ENCODE measurements around the gene NECAB2. TPM values are rescaled to one million over a fixed set of nuclear protein-coding genes. Genes with fewer than 3 reads are reported as not detected.

NECAB2 gene
- total and polyA plus RNA-seq, 2 experiments from 2014 or later, result 1.2 TPM; not detected in 1

DNA sequence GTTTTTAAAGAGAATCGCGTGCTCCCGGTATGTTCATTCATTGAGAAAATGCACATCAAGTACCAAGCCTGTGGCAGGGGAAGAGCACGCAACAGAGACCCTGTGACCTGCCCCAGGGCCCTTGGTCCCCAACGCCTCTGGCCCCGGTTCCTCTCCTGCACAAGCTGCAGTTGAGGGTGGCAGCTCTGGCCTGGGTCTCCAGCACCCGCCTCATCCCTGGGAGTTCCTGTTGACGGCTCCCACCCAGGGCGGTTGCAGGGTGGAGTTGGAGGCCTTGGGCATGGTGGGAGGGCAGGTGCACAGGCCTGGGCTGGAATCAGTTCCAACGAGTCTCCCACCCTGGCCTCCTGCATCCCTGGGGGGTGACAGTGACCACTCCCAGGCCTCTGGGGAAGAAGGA is 5.0 kb downstream of the NECAB2 start:
- TF ChIP-seq EZH2phosphoT487 (IDR thresholded peaks at IDR 0.05; ENCODE audit: insufficient read depth, low read depth) (no peak), EZH2 (IDR thresholded peaks at IDR 0.05; ENCODE audit: insufficient read depth, poor library complexity, severe bottlenecking) (no peak)
- H3F3A ChIP-seq (ENCODE audit: insufficient read depth), result no peaks in the 10 kb centered on the region
- no peaks in the 10 kb centered on the region for H4K20me1 ChIP-seq (ENCODE audit: insufficient read depth)
- H3K27ac ChIP-seq, result no peak overlapping the region
- no peaks in the 10 kb centered on the region for H3K9me3 ChIP-seq (ENCODE audit: low read depth)
- no peak overlapping the region for H2AFZ ChIP-seq
- H3K9me2 ChIP-seq (ENCODE audit: insufficient read depth), result no peaks in the 10 kb centered on the region
- no peak overlapping the region for H3K9ac ChIP-seq
- no peaks in the 10 kb centered on the region for H3K4me1 ChIP-seq (ENCODE audit: insufficient read depth)
- no peaks in the 10 kb centered on the region for H3K36me3 ChIP-seq (ENCODE audit: low read depth)
- in situ Hi-C loops (cut with MboI), result no loop called here
- H3K79me2 ChIP-seq (ENCODE audit: insufficient read depth), result no peaks in the 10 kb centered on the region
- WGBS, 2 experiments (ENCODE audit: low coverage in 1 of 2, low lambda C conversion rate in 2 of 2, missing lambda C conversion rate in 2 of 2), result 61 to 62% methylated on average over 10 of the region's 10 CpGs
- no peaks in the 10 kb centered on the region; the same call in 1 of the 2 replicates for H3K27me3 ChIP-seq (replicated peaks; ENCODE audit: insufficient read depth)
- DNase-seq, result no peak
- H3K4me2 ChIP-seq (ENCODE audit: unreplicated experiment), result no peak overlapping the region
- H3K4me3 ChIP-seq, result no peak overlapping the region

DNA sequence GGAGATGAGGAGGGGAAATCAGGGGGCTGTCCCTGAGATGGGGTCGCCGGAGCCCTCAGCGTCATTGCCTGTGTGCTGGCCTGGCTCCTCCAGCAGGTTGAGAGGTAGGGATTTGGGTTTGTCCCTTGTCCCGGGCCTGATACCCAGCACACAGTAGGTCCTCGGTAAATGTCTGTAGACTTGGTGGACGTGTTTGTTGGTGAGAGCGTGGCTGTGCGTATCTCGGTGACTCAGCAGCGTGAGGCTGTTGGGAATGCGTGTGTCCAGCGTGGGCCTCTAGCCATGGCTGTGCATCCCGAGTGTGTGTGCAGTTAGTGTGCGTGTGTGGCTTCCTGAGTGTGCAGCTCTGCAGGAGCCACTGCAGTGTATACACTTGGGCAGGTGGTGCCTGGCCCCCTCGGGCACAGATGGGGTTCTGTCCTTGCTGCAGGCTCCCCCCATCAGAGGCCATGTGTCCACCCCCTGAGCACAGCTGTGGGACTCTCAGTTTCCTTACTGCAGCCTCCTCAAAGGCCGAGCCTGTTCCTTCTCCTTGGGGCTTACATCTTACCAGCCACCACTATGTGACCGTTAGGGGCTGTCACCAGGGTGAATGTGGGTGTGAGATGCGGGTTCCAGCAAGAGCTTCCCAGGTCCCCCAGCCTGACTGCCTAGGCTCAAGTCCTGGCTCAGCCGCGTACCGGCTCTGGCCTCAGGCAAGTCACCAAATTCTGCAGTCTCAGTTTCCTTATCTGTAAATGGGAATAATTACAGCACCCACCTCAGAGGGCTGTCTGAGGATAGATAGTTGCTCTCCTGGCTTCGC is 5.7 kb downstream of the NECAB2 start:
- no peaks in the 10 kb centered on the region for H3K79me2 ChIP-seq (ENCODE audit: insufficient read depth)
- H3F3A ChIP-seq (ENCODE audit: insufficient read depth), result no peaks in the 10 kb centered on the region
- no peaks in the 10 kb centered on the region for H3K9me2 ChIP-seq (ENCODE audit: insufficient read depth)
- no peaks in the 10 kb centered on the region for H4K20me1 ChIP-seq (ENCODE audit: insufficient read depth)
- no peaks in the 10 kb centered on the region for H3K4me1 ChIP-seq (ENCODE audit: insufficient read depth)
- no peak for DNase-seq
- no peak overlapping the region for H3K27ac ChIP-seq
- no peak overlapping the region for H3K9ac ChIP-seq
- no peak overlapping the region for H3K4me2 ChIP-seq (ENCODE audit: unreplicated experiment)
- in situ Hi-C loops (cut with MboI), result no loop called here
- H2AFZ ChIP-seq, result no peak overlapping the region
- H3K4me3 ChIP-seq, result no peak overlapping the region
- 75 to 81% methylated on average over 22 of the region's 22 CpGs for WGBS, 2 experiments (ENCODE audit: low coverage in 1 of 2, low lambda C conversion rate in 2 of 2, missing lambda C conversion rate in 2 of 2)
- no peak for TF ChIP-seq EZH2phosphoT487 (IDR thresholded peaks at IDR 0.05; ENCODE audit: insufficient read depth, low read depth)
- TF ChIP-seq EZH2 (IDR thresholded peaks at IDR 0.05; ENCODE audit: insufficient read depth, poor library complexity, severe bottlenecking), result no peak
- H3K27me3 ChIP-seq (replicated peaks; ENCODE audit: insufficient read depth), result peaks cover 2% of the 10 kb centered on the region
- H3K9me3 ChIP-seq (ENCODE audit: low read depth), result no peaks in the 10 kb centered on the region
- no peaks in the 10 kb centered on the region for H3K36me3 ChIP-seq (ENCODE audit: low read depth)

GRCh38 chr16:83974475-83974874 is 6.4 kb downstream of the NECAB2 start:
- H3F3A ChIP-seq (ENCODE audit: insufficient read depth), result no peaks in the 10 kb centered on the region
- no peaks in the 10 kb centered on the region for H3K9me3 ChIP-seq (ENCODE audit: low read depth)
- H3K9ac ChIP-seq, result no peak overlapping the region
- no peak overlapping the region for H3K27ac ChIP-seq
- H3K79me2 ChIP-seq (ENCODE audit: insufficient read depth), result no peaks in the 10 kb centered on the region
- H4K20me1 ChIP-seq (ENCODE audit: insufficient read depth), result no peaks in the 10 kb centered on the region
- no peak overlapping the region for H3K4me3 ChIP-seq
- no peaks in the 10 kb centered on the region for H3K36me3 ChIP-seq (ENCODE audit: low read depth)
- H3K4me1 ChIP-seq (ENCODE audit: insufficient read depth), result no peaks in the 10 kb centered on the region
- no peak overlapping the region for H3K4me2 ChIP-seq (ENCODE audit: unreplicated experiment)
- peaks cover 2% of the 10 kb centered on the region for H3K27me3 ChIP-seq (replicated peaks; ENCODE audit: insufficient read depth)
- in situ Hi-C loops (cut with MboI), result no loop called here
- no peak for DNase-seq
- TF ChIP-seq EZH2phosphoT487 (IDR thresholded peaks at IDR 0.05; ENCODE audit: insufficient read depth, low read depth) (no peak), EZH2 (IDR thresholded peaks at IDR 0.05; ENCODE audit: insufficient read depth, poor library complexity, severe bottlenecking) (no peak)
- H3K9me2 ChIP-seq (ENCODE audit: insufficient read depth), result no peaks in the 10 kb centered on the region
- WGBS, 2 experiments (ENCODE audit: low coverage in 1 of 2, low lambda C conversion rate in 2 of 2, missing lambda C conversion rate in 2 of 2), result 12 to 17% methylated on average over 7 of the region's 7 CpGs
- H2AFZ ChIP-seq, result no peak overlapping the region

GRCh38 chr16:83975590-83976260 is 7.7 kb downstream of the NECAB2 start:
- no peak overlapping the region for H3K4me2 ChIP-seq (ENCODE audit: unreplicated experiment)
- H3K4me3 ChIP-seq, result no peak overlapping the region
- no peaks in the 10 kb centered on the region for H3K4me1 ChIP-seq (ENCODE audit: insufficient read depth)
- WGBS, 2 experiments (ENCODE audit: low coverage in 1 of 2, low lambda C conversion rate in 2 of 2, missing lambda C conversion rate in 2 of 2), result 73 to 77% methylated on average over 15 of the region's 15 CpGs
- no peaks in the 10 kb centered on the region for H3F3A ChIP-seq (ENCODE audit: insufficient read depth)
- peaks cover 2% of the 10 kb centered on the region for H3K27me3 ChIP-seq (replicated peaks; ENCODE audit: insufficient read depth)
- H3K36me3 ChIP-seq (ENCODE audit: low read depth), result no peaks in the 10 kb centered on the region
- in situ Hi-C loops (cut with MboI), result no loop called here
- H3K9me3 ChIP-seq (ENCODE audit: low read depth), result no peaks in the 10 kb centered on the region
- H2AFZ ChIP-seq, result no peak overlapping the region
- DNase-seq, result no peak
- no peaks in the 10 kb centered on the region for H3K9me2 ChIP-seq (ENCODE audit: insufficient read depth)
- TF ChIP-seq EZH2 (IDR thresholded peaks at IDR 0.05; ENCODE audit: insufficient read depth, poor library complexity, severe bottlenecking) (no peak), EZH2phosphoT487 (IDR thresholded peaks at IDR 0.05; ENCODE audit: insufficient read depth, low read depth) (no peak)
- H3K9ac ChIP-seq, result no peak overlapping the region
- no peak overlapping the region for H3K27ac ChIP-seq
- H3K79me2 ChIP-seq (ENCODE audit: insufficient read depth), result no peaks in the 10 kb centered on the region
- H4K20me1 ChIP-seq (ENCODE audit: insufficient read depth), result no peaks in the 10 kb centered on the region

Data from GM23248 (cell line).